NCI-H1417 (cell line): ENCODE data around the gene LYPD6B.
A peak's percentile ranks its signal among the peaks of the same experiment; 100 is the strongest.
"Not testable (repeated sequence)": the region's sequence is repeated elsewhere in the genome, so short reads cannot be mapped to it uniquely, and the experiment has no call there.

Source experiments
- DNase-seq, 3 experiments: peaks; one replicate each; lab custom pipeline; 2025; lab: John Stamatoyannopoulos, UW

Gene LYPD6B

DNA sequence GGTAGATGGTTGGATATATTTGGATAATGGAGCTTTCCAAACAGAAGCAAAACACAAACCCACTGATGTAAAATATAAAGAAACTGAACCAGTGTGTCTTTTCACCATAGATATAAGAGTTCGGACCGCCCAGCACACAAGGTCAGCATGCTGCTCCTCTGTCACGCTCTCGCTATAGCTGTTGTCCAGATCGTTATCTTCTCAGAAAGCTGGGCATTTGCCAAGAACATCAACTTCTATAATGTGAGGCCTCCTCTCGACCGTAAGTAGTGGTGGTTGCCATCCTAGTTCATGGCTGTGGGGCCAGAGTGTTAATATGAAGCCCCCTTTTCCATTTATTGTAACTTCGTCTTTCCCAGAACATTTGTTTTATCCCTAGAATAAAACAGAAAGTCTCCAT lies 166.6 kb downstream of the LYPD6B start:
- peak in 1 of 3 experiments; percentile 9 for DNase-seq

DNA sequence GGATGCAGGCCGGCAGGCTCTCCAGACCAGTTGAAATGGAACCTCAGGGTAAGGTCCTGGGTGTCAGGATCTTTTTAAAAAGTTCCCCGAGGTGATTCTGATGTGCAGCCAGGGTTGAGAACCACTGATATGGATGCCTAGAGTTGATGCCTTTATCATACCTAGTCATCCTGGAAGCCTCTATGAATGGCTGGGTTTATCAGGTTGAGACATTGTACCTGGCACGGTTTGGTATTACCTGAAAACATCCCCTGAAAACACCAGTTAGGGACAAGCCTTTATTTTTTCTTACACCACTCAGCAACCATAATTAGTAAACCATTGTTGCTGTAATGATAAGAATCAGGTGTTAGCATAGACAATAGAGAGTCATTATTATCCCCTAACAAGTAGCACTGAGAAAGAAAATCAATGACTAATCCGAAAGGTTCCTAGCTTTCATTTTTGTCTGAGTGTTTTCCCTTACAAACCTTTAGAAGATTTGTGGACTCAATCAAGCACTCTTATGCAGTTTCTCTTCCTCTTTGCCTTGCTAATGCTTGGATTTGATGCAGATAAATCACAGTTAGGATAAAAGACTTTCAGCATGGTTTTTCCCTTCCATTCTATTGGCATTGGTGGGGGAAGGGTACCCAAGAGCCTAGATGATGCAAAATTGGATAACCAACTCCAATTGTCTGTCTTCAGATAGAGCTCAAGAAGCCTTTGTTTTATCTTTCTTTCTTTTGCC lies 175.4 kb downstream of the LYPD6B start:
- peak in 1 of 3 experiments; percentile 15 for DNase-seq

DNA sequence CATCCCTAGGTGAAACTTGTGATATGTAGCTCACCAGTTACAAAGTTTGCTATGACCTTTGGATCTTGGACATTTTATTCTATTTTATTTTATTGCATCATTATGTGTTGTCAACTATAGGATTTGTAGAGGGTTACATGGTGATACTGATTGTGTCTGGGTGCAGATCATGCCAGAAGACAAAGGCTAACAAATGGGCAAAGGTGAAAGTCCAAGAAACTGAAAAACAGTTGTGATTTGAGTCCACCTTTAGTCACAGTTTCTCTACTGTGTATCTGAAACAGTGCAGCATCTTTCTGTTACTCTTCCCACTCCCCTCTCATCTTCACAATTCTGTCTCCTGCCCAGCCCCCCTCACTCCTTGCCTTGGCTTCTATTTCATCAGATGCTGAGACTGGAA lies 180.0 kb downstream of the LYPD6B start:
- DNase-seq = no peak

DNA sequence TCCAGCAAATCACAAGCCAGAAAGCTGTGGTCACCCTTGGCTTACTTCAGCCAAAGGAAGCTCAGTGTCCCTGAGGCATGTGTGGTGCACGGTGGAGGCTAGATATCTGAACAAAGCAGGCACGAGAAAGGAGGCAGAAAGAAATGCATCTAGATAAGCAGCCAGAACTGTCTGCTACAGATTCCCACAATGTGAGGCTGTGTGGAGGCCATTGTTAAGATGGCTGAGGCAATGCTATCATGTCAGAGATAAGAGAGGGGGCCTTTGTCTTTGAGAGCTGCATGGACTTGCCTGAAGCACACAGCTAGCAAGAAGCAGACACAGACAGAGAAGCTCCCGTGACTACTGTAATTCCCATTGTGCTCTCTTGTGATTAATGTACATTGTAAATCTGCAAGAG lies 181.4 kb downstream of the LYPD6B start:
- no peak for DNase-seq

DNA sequence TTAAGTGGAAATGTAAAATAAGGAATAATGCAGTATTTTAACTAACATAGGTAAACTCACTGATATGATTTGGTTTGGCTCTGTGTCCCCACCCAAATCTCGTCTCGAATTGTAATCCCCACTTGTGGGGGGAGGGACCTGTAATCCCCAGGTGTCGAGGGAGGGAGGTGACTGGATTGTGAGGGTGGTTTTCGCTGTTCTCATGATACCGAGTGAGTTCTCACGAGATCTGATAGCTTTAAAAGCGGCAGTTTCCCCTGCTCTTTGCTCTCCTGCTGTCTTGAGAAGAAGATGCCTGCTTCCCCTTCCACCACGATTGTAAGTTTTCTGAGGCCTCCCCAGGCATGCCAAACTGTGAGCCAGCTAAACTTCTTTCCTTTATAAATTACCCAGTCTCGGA lies 182.5 kb downstream of the LYPD6B start:
- no peak for DNase-seq

DNA sequence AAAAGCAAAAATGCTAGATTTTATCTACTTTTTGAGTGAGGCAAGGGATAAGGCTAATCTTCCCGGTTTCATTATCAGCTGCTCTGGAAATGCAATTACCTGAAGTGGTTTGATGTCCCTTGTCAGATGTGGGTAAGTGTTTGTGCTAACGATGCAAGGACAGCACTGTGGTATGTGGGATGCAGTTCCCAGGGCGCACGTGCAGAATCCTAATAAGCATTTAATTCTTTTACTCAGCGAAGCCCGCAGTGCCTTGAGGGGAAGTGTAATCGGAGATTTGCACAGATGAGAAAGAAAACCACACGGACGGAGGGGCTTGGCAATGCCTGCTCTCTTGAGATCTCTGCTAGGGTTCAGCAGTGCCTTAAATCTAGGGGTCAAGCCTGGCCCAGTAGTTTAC lies 183.4 kb downstream of the LYPD6B start:
- DNase-seq = peak in 1 of 3 experiments; percentile 25

DNA sequence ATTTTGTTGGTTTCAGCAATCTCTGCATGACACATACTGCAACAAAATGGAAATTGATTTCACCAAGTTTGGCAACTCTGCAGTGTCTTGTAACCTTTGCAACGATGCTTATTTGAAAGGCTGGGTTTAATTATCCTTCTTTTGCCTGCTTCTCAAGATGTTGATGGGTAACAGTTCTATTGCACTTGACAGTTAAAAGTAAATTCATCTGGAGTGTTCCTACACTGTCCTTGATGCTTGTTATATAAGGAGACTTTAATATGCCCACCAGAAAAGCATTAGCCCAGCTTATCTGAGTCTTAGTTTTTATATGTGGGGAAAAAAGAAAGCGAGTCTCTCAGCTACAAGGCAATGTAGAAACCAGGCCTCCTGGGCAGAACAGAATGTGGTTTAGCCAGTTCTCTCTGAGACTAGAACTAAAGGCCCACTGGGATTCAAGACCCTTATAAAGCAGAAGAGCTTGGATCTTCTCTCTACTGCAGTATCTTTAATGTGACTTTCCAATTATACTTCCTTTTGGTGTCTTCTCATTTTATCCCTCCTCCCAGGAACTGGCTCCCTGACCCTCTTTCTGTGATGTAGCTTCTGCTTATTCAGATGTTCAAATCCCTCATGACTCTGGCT lies 185.1 kb downstream of the LYPD6B start:
- DNase-seq = no peak

DNA sequence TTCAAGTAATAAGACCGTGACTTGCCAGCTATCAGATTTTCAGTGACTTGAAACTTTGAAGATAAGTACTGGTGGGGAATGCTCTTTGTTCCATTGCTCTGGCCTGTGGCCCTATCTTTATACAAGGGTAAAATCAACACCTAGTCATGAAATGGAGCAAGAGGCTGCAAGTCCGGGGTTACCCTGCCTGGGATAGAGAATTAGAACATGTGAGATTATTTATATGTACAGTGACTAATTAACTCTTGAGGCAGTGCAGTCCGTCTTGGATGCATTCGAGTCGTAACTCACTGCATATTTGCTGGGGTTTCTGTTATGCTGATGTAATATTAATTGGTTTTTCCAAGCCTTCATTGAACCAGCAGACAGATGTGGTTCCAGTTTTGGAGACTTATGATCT lies 186.0 kb downstream of the LYPD6B start:
- DNase-seq = no peak

DNA sequence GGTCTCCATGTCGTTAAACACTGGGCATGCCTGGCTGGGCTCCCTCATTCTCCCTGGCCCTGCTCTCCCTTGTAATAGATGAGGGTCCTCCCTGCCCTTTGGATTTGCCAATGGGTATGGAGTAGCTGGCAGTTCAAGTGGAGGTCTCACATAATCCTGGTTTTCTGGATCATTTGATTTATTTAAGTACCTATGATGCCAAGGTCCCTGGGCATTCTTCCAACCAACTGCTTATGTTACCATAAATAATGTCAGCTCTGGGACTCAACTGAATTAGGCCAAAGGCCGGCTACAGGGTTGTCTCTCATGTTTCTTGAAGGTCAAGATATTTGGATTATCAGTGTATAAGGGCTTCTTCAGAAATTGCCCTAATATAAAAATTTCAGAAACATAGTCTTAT lies 186.9 kb downstream of the LYPD6B start:
- peak in 1 of 3 experiments; percentile 37 for DNase-seq

DNA sequence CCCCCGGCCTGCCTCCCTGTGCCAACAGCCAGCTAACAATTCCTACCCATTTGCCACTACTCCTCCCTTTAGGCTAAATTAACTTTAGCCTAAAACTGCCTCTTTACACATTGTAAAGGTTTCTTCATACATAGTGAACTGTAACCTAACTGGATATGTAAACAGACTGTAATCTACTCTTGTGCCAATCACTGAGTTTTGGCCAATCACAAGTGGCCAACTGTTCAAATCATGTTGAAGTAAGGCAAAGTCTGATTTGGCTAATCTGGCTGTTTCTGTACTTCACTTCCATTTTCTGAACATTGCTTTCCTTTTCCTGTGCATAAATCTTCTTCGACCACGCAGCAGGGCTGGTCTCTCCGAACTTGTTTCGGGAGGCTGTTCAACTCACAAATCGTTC lies 188.3 kb downstream of the LYPD6B start:
- no peak for DNase-seq

DNA sequence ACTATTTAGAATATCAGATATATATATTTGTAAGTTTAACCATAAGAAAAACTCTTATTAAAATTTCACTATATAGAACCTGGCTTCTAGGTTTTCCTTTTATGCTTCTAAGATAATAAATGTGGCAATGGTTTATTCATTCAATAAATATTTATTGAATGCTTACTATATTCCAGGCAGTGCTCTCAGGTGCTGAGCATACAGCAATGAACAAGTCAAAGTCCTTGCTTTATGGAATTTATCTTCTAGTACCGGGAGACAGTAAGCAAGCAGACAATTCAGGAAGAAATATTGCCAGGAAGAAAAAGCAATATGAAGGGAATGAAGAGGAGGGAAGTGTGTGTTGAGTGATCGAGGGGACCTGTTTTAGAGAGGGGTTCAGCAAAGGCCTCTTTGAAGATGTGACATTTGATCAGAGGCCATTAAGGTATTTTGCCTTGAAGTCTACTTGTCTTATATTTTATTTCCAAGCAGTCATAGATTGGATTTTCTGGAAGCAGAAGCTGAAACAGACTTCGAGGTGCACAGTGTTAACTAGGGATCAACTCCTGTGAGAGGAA lies 197.4 kb downstream of the LYPD6B start:
- no peak for DNase-seq

DNA sequence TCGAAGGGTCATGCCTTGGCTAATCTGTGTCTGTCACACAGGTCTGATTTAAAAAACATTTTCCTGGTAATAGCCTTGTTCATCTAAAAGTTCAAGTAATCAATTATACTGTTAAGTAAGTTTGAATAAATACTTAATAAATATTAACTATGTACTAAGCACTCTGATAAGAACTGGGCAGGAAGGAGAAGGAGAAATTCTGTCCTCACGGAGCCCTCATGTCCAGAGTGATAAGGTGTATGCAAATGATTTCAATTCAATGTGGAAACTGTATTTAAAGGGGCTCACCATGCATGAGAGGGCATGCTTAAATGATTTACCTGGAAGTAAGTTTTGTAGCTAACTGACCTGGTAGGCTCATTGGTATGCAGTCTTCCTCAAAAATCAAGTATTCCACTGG lies 197.9 kb downstream of the LYPD6B start:
- no peak for DNase-seq

DNA sequence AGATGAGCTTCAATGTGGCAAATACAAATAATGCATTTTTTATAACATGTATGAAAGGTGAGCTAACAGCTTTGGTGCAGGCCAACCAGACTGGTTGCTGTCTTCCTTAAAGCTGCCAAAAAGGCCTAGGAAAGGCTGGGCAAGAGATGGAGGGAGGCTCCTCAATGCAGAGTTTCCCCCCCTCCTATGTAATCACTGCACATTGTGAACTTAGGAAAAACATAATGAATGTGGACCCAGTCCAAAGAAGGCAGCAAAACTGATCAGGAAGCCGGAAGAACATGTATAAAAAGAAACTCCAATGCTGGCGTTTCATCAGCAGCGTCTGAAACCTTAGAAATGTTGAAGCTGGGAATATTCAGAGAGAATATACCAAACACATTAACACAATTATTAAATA lies 207.7 kb downstream of the LYPD6B start:
- no peak for DNase-seq

DNA sequence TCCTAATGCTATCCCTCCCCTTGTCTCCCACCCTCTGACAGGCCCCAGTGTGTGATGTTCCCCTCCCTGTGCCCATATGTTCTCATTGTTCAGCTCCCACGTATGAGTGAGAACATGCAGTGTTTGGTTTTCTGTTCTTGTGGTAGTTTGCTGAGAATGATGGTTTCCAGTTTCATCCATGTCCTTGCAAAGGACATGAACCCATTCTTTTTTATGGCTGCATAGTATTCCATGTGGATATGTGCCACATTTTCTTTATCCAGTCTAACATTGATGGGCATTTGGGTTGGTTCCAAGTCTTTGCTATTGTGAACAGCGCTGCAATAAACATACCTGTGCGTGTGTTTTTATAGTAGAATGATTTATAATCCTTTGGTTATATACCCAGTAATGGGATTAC lies 212.9 kb downstream of the LYPD6B start:
- DNase-seq = not testable (repeated sequence)

DNA sequence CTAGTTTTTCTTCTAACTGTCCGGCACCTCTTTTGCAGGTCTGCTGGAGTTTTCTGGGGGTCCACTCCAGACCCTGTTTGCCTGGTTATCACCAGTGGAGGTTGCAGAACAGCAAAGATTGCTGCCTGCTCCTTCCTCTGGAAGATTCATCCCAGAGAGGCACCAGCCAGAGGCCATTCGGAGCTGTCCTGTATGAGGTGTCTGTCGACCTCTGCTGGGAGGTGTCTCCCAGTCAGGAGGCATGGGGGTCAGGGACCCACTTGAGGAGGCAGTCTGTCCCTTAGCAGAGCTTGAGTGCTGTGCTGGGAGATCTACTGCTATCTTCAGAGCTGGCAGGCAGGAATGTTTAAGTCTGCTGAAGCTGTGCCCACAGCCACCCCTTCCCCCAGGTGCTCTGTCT lies 218.4 kb downstream of the LYPD6B start:
- DNase-seq = not testable (repeated sequence)

DNA sequence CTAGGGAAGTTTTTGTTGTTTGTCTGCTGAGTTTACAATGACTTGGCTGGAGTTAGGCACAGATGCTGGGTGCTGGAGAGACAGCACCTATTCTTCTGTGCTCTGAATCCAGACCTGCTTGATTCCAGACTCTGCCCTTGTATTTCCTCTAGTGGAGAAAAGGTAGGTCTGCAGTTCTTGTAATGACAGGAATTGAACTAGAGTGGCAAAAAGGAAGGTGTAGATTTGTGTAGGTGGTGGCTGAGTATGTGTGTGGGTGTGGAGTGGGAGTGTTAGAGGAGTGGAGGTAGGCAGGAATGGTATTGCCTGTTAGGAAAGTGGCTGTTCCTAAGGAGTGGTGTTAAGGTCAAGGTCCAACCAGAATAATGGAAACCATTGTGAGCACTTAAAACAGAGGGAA lies 220.0 kb downstream of the LYPD6B start:
- DNase-seq = peak in 1 of 3 experiments; percentile 4

DNA sequence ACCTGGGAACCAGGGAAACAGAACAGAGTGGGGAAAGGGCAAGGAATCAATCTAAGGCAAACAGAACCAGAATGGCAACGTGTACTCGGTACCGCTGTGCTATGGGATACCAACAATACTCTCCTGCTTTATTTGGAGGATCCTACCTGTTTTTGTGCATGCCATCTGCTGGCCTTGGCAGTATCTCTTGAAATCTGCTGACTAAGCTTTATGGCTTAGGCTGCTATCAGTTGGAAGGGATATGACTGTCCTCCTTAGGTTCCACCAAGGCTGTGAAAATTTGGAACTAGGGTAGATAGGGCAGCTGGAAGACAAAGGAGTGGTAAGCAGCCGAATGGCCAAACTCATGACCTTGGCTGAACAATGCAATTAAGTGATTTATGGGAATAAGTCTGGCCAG lies 220.6 kb downstream of the LYPD6B start:
- no peak for DNase-seq

DNA sequence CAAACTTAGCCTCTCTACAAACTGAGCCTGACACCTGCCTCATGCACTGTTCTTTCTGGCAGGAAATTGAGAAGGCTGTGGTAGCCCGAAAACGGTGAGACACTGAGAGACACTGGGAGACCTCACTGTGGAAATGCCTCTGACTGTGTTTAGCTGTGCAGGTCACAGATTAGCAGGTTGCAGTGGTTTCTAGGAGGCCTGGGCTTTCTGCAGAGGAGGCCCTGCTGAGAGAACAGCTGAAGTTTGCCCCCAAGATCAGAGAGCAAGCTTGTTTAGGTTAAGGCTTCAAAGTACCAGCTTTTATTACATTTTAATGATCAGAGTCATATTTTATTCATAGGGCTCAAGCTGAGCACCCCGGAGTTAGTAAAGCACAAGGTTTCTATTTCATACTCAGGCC lies 223.2 kb downstream of the LYPD6B start:
- no peak for DNase-seq
